NCI-H2107 treated with DMSO at 0.1 percent for 48 hours (cell line): ENCODE results near the gene SERPINE2.

Source experiments
- DNase-seq: peaks from one replicate; lab custom pipeline; 2025; ENCODE audit not compliant: unreplicated experiment; lab: John Stamatoyannopoulos, UW

Gene SERPINE2

DNA sequence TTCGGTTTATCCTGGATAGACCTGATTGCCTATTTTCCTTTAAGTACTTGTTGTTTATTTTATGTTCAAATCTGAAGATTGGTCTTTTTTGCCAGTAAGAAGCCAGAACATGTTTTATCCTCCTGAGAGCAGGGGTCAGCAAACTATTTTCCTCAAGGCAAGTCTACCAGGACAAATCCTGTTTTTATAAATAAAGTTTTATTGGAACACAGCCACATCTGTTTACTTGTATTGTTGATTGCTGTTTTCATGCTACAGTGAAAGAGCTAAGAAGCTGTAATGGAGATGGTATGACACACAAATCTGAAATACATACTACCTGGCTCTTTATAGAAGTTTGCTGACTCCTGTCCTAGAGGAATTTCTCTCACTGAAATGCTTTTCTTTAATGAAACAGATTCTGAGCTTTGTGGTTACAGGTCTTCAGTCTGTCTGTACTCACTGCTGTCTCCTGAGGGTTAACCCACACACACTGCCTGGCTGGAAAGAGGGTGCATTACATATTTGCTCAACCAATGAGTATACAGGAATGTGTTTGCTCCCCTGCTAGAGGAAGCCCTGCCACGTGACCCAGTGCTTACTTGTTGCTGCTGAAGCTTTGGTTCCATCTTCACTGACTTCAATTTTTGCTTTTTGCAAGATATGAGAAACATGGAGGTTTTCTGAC, 59.2 kb downstream of the SERPINE2 start:
- no peak for DNase-seq

DNA sequence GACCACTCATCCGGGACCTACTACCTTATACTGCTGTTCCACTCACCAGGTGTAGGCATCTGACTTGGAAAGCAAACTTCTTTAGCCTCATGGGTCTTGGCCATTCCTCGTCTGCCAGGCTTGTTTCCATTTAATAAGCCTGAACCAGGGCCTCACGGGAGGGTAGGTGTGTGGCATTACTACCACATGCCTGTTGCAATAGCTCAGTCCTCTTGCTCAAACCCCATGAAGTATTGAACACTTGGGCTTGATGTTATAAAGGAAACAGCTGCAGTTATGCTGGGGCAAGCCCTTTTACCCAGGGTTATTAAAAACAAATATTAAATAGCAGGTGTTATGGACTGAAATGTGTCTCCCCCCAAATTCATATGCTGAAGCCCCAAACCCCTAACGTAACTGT, 60.6 kb downstream of the SERPINE2 start:
- DNase-seq: no peak

GRCh38 chr2:223976635-223977226, 62.4 kb downstream of the SERPINE2 start:
- no peak for DNase-seq

- DNase-seq: no peak
Measured at GRCh38 chr2:223973606-223974005, 65.5 kb downstream of the SERPINE2 start.

GRCh38 chr2:223972656-223973102, 66.4 kb downstream of the SERPINE2 start:
- no peak for DNase-seq

DNA sequence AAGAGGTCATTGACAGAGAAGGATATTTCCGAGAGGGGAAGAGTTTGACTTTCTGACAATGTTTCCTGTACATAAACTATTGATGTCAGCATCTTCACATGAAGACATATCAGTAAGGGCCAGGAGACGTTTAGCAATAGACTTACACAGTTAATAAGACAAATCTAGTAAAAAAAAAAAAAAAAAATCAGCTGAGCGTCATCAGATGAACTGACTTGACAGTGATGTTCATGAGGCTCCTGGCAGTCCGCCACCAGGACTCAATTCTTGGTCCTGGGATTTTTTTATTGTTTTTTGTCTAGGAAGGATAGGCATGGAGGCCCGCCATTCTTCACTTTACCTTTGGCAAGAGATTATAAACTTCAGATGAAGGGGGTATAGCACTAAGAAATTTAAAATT, 67.4 kb downstream of the SERPINE2 start:
- DNase-seq: no peak

GRCh38 chr2:223970343-223971128, 68.5 kb downstream of the SERPINE2 start:
- DNase-seq: peak; percentile 34

GRCh38 chr2:223969856-223970255, 69.2 kb downstream of the SERPINE2 start:
- DNase-seq: no peak

- no peak for DNase-seq
Measured at GRCh38 chr2:223969315-223969714, 69.8 kb downstream of the SERPINE2 start.

GRCh38 chr2:223967981-223968380, 71.1 kb downstream of the SERPINE2 start:
- DNase-seq: no peak

DNA sequence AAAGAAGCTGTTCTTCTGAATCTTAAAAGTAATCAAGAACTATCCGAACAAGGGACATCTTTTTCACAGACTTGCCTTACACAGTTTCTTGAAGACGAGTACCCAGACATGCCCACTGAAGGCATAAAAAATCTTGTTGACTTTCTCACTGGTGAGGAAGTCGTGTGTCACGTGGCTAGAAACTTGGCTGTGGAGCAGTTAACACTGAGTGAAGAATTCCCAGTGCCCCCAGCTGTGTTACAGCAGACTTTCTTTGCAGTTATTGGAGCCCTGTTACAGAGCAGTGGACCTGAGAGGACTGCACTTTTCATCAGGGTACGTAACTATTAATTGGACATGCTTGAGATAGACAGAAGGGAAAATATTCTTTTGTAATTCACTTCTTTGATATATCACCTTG, 79.4 kb downstream of the SERPINE2 start:
- DNase-seq: no peak

- peak; percentile 82 for DNase-seq
Measured at GRCh38 chr2:223957092-223957851, 81.8 kb downstream of the SERPINE2 start, which contains the start of gene MRPL44. Gene MRPL44, plus strand, starts transcription at chr2:223957463. Its CDS starts 10 bp downstream, at chr2:223957473.

- no peak for DNase-seq
Measured at GRCh38 chr2:223956300-223956699, 82.8 kb downstream of the SERPINE2 start.

DNA sequence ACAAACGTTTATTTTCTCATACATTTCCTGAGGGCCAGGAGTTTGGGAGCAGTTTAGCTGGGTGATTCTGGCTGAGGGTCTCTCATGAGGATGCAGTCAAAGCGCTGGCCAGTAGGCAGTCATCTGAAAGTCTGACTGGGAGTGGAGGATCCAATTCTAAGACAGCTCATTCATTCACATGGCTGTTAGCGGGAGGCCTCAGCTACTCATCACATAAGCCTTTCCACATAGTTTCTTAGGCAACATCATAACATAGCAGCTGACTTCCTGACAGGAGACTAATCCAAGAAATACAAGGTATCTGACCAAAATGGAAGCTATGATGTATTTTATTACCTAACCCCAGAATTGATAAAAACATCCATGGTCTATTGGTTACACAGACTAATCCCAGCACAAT, 84.7 kb downstream of the SERPINE2 start:
- no peak for DNase-seq

GRCh38 chr2:223952280-223952968, 86.7 kb downstream of the SERPINE2 start:
- peak; percentile 69 for DNase-seq

- DNase-seq: no peak
Measured at GRCh38 chr2:223950448-223951347, 88.4 kb downstream of the SERPINE2 start.

DNA sequence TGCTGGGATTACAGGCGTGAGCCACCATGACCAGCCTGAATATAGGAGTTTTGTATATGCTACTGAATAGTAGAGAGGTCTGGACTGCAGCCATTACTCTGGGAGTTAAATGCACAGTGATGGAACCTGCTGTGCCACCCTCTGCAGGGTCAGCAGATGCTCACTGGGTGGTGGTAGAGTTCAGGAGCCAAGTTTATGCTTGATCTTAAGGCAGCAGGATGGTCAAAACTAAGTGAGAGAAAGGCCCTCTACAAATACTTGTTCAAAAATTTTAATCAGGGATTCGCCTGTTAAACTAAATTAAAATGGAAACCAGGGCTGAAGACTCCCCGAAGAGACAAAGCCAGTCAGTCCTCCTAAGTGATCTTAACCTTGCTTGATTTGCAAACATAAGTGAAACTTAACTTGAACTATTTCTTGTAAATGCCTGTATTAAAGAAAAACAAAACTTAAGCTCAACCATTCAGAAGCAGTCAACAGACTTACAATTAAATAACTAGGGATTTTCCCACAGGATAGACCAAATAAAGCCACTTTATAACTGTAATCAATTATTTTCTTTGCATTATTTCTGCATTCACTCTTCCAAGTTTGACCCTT, 89.7 kb downstream of the SERPINE2 start:
- no peak for DNase-seq

DNA sequence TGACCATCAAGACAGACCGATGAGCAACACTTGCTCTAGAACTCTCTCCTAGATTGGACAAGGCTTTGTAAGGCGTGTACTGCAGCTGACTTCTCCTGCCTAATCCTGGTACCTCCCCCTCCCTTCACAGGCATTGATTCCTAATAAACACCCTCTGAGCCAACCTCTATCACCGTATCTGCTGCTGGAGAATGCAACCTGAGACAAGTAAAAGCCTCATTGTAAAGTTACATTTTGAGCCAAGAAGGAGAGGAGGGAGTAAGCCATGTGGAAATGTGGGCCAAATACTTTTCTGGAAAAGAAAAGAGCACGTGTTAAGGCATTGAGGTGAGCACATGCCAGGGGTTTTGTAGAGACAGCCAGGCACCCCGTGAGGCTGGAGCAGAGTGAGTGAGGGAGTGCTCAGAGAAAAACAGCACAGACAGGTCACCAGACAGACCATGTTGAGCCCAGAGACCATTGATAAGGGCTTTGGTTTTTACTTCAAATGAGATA, 91.3 kb downstream of the SERPINE2 start:
- peak; percentile 38 for DNase-seq

- no peak for DNase-seq
Measured at GRCh38 chr2:223945755-223946154, 93.3 kb downstream of the SERPINE2 start.
